ENCODE data around the gene PACRG.

DNA sequence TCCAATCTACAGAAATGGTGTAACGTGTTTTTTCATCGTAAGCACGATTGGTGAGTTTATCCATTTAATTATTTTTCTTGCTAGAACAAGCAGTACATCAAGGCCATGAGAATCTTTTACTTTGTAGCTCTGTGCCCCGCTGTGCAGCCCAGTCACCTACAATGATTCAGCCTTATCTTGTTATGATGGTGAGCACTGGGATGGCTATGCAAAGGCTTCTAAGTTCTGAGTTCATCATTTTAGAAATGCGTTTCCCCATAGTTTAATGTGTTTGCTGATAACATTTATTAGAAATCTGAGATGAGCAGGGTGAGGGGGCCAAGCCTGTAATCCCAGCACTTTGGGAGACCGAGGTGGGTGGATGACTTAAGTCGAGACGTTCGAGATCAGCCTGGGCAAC lies 575.0 kb downstream of the PACRG start:
- TF ChIP-seq SP1 (IDR thresholded peaks at IDR 0.05) (no peak), SP1 (CRISPR knock-in tag; IDR thresholded peaks at IDR 0.05) (no peak), KLF9 (CRISPR knock-in tag; IDR thresholded peaks at IDR 0.05; ENCODE audit: low read depth) (no peak), ZNF777 (CRISPR knock-in tag; IDR thresholded peaks at IDR 0.05) (no peak), ZXDC (CRISPR knock-in tag; IDR thresholded peaks at IDR 0.05) (no peak), ELF4 (CRISPR knock-in tag; IDR thresholded peaks at IDR 0.05; ENCODE audit: borderline replicate concordance) (no peak), ZSCAN20 (CRISPR knock-in tag; IDR thresholded peaks at IDR 0.05; ENCODE audit: borderline replicate concordance) (no peak), ZNF451 (CRISPR knock-in tag; IDR thresholded peaks at IDR 0.05) (no peak)
- TF ChIP-seq, protein P1, sequence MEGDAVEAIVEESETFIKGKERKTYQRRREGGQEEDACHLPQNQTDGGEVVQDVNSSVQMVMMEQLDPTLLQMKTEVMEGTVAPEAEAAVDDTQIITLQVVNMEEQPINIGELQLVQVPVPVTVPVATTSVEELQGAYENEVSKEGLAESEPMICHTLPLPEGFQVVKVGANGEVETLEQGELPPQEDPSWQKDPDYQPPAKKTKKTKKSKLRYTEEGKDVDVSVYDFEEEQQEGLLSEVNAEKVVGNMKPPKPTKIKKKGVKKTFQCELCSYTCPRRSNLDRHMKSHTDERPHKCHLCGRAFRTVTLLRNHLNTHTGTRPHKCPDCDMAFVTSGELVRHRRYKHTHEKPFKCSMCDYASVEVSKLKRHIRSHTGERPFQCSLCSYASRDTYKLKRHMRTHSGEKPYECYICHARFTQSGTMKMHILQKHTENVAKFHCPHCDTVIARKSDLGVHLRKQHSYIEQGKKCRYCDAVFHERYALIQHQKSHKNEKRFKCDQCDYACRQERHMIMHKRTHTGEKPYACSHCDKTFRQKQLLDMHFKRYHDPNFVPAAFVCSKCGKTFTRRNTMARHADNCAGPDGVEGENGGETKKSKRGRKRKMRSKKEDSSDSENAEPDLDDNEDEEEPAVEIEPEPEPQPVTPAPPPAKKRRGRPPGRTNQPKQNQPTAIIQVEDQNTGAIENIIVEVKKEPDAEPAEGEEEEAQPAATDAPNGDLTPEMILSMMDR (CRISPR knock-in tag; IDR thresholded peaks at IDR 0.05): no peak
